ENCODE measurements around the gene SPECC1.

- TF ChIP-seq GATA2 (CRISPR knock-in tag; IDR thresholded peaks at IDR 0.05) = no peak
- no peak for TF ChIP-seq REST (IDR thresholded peaks at IDR 0.05; ENCODE audit: low read depth, low read length)
- TF ChIP-seq CTCF (IDR thresholded peaks at IDR 0.05) = no peak
- TF ChIP-seq MXI1 (IDR thresholded peaks at IDR 0.05; ENCODE audit: low read depth, low read length) = no peak
- TF ChIP-seq POLR2AphosphoS5 (IDR thresholded peaks at IDR 0.05; ENCODE audit: low read depth, low read length) = no peak
- TF ChIP-seq RAD21 (IDR thresholded peaks at IDR 0.05; ENCODE audit: low read length) = no peak
- no peak for TF ChIP-seq USF2 (IDR thresholded peaks at IDR 0.05; ENCODE audit: borderline replicate concordance, low read depth, low read length)
- no peak for TF ChIP-seq TAF1 (IDR thresholded peaks at IDR 0.05; ENCODE audit: borderline replicate concordance, low read depth, low read length)
- no peak for TF ChIP-seq EZH2phosphoT487 (IDR thresholded peaks at IDR 0.05; ENCODE audit: borderline replicate concordance, low read depth)
- TF ChIP-seq IRF3 (IDR thresholded peaks at IDR 0.05; ENCODE audit: low read depth, low read length) = no peak
Observed at GRCh38 chr17:20172376-20172775, 163.2 kb downstream of the SPECC1 start.
